ENCODE data around the gene PITPNC1.
"Not testable (repeated sequence)": the region's sequence is repeated elsewhere in the genome, so short reads cannot be mapped to it uniquely, and the experiment has no call there.

PITPNC1 gene

GRCh38 chr17:67476787-67477335 lies 99.8 kb downstream of the PITPNC1 start:
- no peak overlapping the region for H3K4me2 ChIP-seq (ENCODE audit: low read length)
- no peaks in the 10 kb centered on the region for H3K36me3 ChIP-seq (ENCODE audit: control insufficient read depth, insufficient read depth, low read length)
- peaks cover 3% of the 10 kb centered on the region for H3K4me1 ChIP-seq
- H3K4me3 ChIP-seq (ENCODE audit: low read depth, low read length) = no peak overlapping the region
- H3K9ac ChIP-seq = no peak overlapping the region
- no peaks in the 10 kb centered on the region for H3K27me3 ChIP-seq (ENCODE audit: control insufficient read depth, insufficient read depth, low read length)
- H3K79me2 ChIP-seq = no peaks in the 10 kb centered on the region
- no peak overlapping the region for H2AFZ ChIP-seq
- H3K27ac ChIP-seq = no peak overlapping the region
- no peak for TF ChIP-seq CTCF (IDR thresholded peaks at IDR 0.05)
- no peaks in the 10 kb centered on the region for H3K9me3 ChIP-seq (ENCODE audit: control insufficient read depth, low read length)

- no peak overlapping the region for H3K9ac ChIP-seq
- no peak overlapping the region for H3K4me3 ChIP-seq (ENCODE audit: low read depth, low read length)
- H3K36me3 ChIP-seq (ENCODE audit: control insufficient read depth, insufficient read depth, low read length) = no peaks in the 10 kb centered on the region
- H2AFZ ChIP-seq = no peak overlapping the region
- H3K4me1 ChIP-seq = peaks cover 3% of the 10 kb centered on the region
- peak overlapping the region; percentile 17 for H3K27ac ChIP-seq
- no peak overlapping the region for H3K4me2 ChIP-seq (ENCODE audit: low read length)
- H3K9me3 ChIP-seq (ENCODE audit: control insufficient read depth, low read length) = no peaks in the 10 kb centered on the region
- no peaks in the 10 kb centered on the region for H3K79me2 ChIP-seq
- TF ChIP-seq CTCF (IDR thresholded peaks at IDR 0.05) = no peak
- no peaks in the 10 kb centered on the region for H3K27me3 ChIP-seq (ENCODE audit: control insufficient read depth, insufficient read depth, low read length)
Measured at GRCh38 chr17:67477687-67478086, 100.6 kb downstream of the PITPNC1 start.

GRCh38 chr17:67478401-67479041 lies 101.4 kb downstream of the PITPNC1 start:
- peaks cover 3% of the 10 kb centered on the region for H3K4me1 ChIP-seq
- no peaks in the 10 kb centered on the region for H3K27me3 ChIP-seq (ENCODE audit: control insufficient read depth, insufficient read depth, low read length)
- no peak overlapping the region for H3K9ac ChIP-seq
- no peaks in the 10 kb centered on the region for H3K36me3 ChIP-seq (ENCODE audit: control insufficient read depth, insufficient read depth, low read length)
- no peak for TF ChIP-seq CTCF (IDR thresholded peaks at IDR 0.05)
- no peaks in the 10 kb centered on the region for H3K9me3 ChIP-seq (ENCODE audit: control insufficient read depth, low read length)
- H3K79me2 ChIP-seq = no peaks in the 10 kb centered on the region
- no peak overlapping the region for H3K4me2 ChIP-seq (ENCODE audit: low read length)
- no peak overlapping the region for H2AFZ ChIP-seq
- H3K4me3 ChIP-seq (ENCODE audit: low read depth, low read length) = no peak overlapping the region
- H3K27ac ChIP-seq = peak overlapping the region; percentile 17

- Histone ChIP-seq H3K4me2 (ENCODE audit: low read length) (no peak overlapping the region), H3K79me2 (no peaks in the 10 kb centered on the region), H3K36me3 (ENCODE audit: control insufficient read depth, insufficient read depth, low read length) (no peaks in the 10 kb centered on the region), H3K9me3 (ENCODE audit: control insufficient read depth, low read length) (no peaks in the 10 kb centered on the region), H2AFZ (no peak overlapping the region), H3K27me3 (ENCODE audit: control insufficient read depth, insufficient read depth, low read length) (no peaks in the 10 kb centered on the region), H3K4me3 (ENCODE audit: low read depth, low read length) (no peak overlapping the region), H3K27ac (no peak overlapping the region), H3K4me1 (peaks cover 3% of the 10 kb centered on the region), H3K9ac (no peak overlapping the region)
- TF ChIP-seq CTCF (IDR thresholded peaks at IDR 0.05) = no peak
Measured at GRCh38 chr17:67479148-67479547, 102.1 kb downstream of the PITPNC1 start.

GRCh38 chr17:67480959-67481358 lies 103.9 kb downstream of the PITPNC1 start:
- H3K4me1 ChIP-seq; H3K79me2 ChIP-seq; H3K4me2 ChIP-seq (ENCODE audit: low read length); H3K4me3 ChIP-seq (ENCODE audit: low read depth, low read length); H3K27ac ChIP-seq; H3K36me3 ChIP-seq (ENCODE audit: control insufficient read depth, insufficient read depth, low read length); H3K27me3 ChIP-seq (ENCODE audit: control insufficient read depth, insufficient read depth, low read length); H2AFZ ChIP-seq; H3K9ac ChIP-seq; H3K9me3 ChIP-seq (ENCODE audit: control insufficient read depth, low read length): not testable (repeated sequence)
